Vagina (tissue), 2 donors: ENCODE results near the gene SLC46A1. TPM values are rescaled to one million over a fixed set of nuclear protein-coding genes. Genes with fewer than 3 reads are reported as not detected.

Experiments
- DNase-seq, 2 donors: peaks; one replicate each; pipeline ENCODE4 v3.0.0-alpha.2; 2017; ENCODE audit errors: extremely low spot score in 2 of 2
- H3K27ac ChIP-seq: fragments of 200-600 bp; sonication (generic); one replicate; pipeline ENCODE4 v1.5.1; 2019
- H3K27me3 ChIP-seq: fragments of 200-600 bp; sonication (generic); one replicate; pipeline ENCODE4 v1.5.1; 2019
- H3K36me3 ChIP-seq, 2 donors: fragments of 200-600 bp; sonication (generic); one replicate each; pipeline ENCODE4 v1.5.1; 2017 to 2019
- H3K4me1 ChIP-seq: fragments of 200-600 bp; sonication (generic); one replicate; pipeline ENCODE4 v1.5.1; 2019
- H3K4me3 ChIP-seq, 2 donors: fragments of 200-600 bp; sonication (generic); 1 replicate in 1 of 2; 2 replicates in 1 of 2; pipeline ENCODE4 v1.5.1; 2016 to 2019
- H3K9me3 ChIP-seq: fragments of 200-600 bp; sonication (generic); one replicate; pipeline ENCODE4 v1.5.1; 2019
- CTCF ChIP-seq, 3 experiments: fragments of 450-650 bp in 2 of 3; fragments of 200-600 bp in 1 of 3; sonication (generic) in 1 of 3; IDR thresholded peaks; one replicate each; pipeline ENCODE4 v1.5.1; 2017 to 2019; ENCODE audit warnings: antibody characterized with exemption in 3 of 3, mild to moderate bottlenecking in 2 of 3, moderate library complexity in 2 of 3
- POLR2A ChIP-seq, 2 donors: fragments of 450-650 bp; IDR thresholded peaks; one replicate each; pipeline ENCODE4 v1.6.1; 2017; ENCODE audit warnings: antibody characterized with exemption in 2 of 2, mild to moderate bottlenecking in 2 of 2, moderate library complexity in 2 of 2
- POLR2AphosphoS5 ChIP-seq, 2 donors: sonication (generic); formaldehyde crosslinking; IDR thresholded peaks; one replicate each; pipeline ENCODE4 v1.9.0; 2017; ENCODE audit warnings: antibody characterized with exemption in 2 of 2, mild to moderate bottlenecking in 2 of 2, low read depth in 1 of 2; ENCODE audit not compliant: insufficient read depth in 1 of 2
- intact Hi-C: fragments of 100-400 bp; cut with DNase I; formaldehyde crosslinking; loops from one replicate; pipeline ENCODE4 v1.15.1; 2023
- total RNA-seq: library from RNA; depleted of rRNA; stranded (reverse); fragments of >200 nt; gene quantifications from one replicate; pipeline ENCODE4 v1.2.3, GENCODE V29; 2016

SLC46A1 gene
- total RNA-seq, 1 donor from 2014 or later: 13.8 TPM

- TF ChIP-seq POLR2A (IDR thresholded peaks at IDR 0.05) (no peak), POLR2AphosphoS5 (IDR thresholded peaks at IDR 0.05; ENCODE audit: insufficient read depth in 1 of 2, low read depth in 1 of 2) (no peak), CTCF (IDR thresholded peaks at IDR 0.05) (no peak)
- H3K4me3 ChIP-seq: no peak overlapping the region
- no peaks in the 10 kb centered on the region for H3K9me3 ChIP-seq
- H3K36me3 ChIP-seq: no peaks in the 10 kb centered on the region
- no peak for DNase-seq
- H3K27ac ChIP-seq: no peak overlapping the region
- peaks cover 17% of the 10 kb centered on the region for H3K4me1 ChIP-seq
- intact Hi-C loops: no loop called here
- no peaks in the 10 kb centered on the region for H3K27me3 ChIP-seq
Measured at GRCh38 chr17:28368915-28369683, 36.9 kb downstream of the SLC46A1 start.

- Histone ChIP-seq H3K9me3 (no peaks in the 10 kb centered on the region), H3K4me1 (peaks cover 13% of the 10 kb centered on the region), H3K4me3 (no peak overlapping the region), H3K27ac (no peak overlapping the region), H3K36me3 (peaks cover 0 to 6% of the 10 kb centered on the region in 2 donors), H3K27me3 (no peaks in the 10 kb centered on the region)
- intact Hi-C loops: no loop called here
- TF ChIP-seq CTCF (IDR thresholded peaks at IDR 0.05) (no peak), POLR2AphosphoS5 (IDR thresholded peaks at IDR 0.05; ENCODE audit: insufficient read depth in 1 of 2, low read depth in 1 of 2) (no peak), POLR2A (IDR thresholded peaks at IDR 0.05) (no peak)
- no peak for DNase-seq
Measured at GRCh38 chr17:28368306-28368831, 37.6 kb downstream of the SLC46A1 start.

GRCh38 chr17:28367641-28368305, 38.2 kb downstream of the SLC46A1 start:
- Histone ChIP-seq H3K36me3 (peaks cover 0 to 12% of the 10 kb centered on the region in 2 donors), H3K27me3 (no peaks in the 10 kb centered on the region), H3K9me3 (no peaks in the 10 kb centered on the region), H3K4me1 (peaks cover 7% of the 10 kb centered on the region), H3K4me3 (no peak overlapping the region), H3K27ac (no peak overlapping the region)
- TF ChIP-seq CTCF (IDR thresholded peaks at IDR 0.05) (no peak), POLR2AphosphoS5 (IDR thresholded peaks at IDR 0.05; ENCODE audit: insufficient read depth in 1 of 2, low read depth in 1 of 2) (no peak), POLR2A (IDR thresholded peaks at IDR 0.05) (no peak)
- DNase-seq: no peak
- intact Hi-C loops: no loop called here

- Histone ChIP-seq H3K27me3 (no peaks in the 10 kb centered on the region), H3K4me1 (no peaks in the 10 kb centered on the region), H3K27ac (no peak overlapping the region), H3K9me3 (no peaks in the 10 kb centered on the region), H3K36me3 (peaks cover 0 to 17% of the 10 kb centered on the region in 2 donors), H3K4me3 (no peak overlapping the region)
- TF ChIP-seq POLR2AphosphoS5 (IDR thresholded peaks at IDR 0.05; ENCODE audit: insufficient read depth in 1 of 2, low read depth in 1 of 2): no peak
- TF ChIP-seq POLR2A (IDR thresholded peaks at IDR 0.05): no peak
- no peak for TF ChIP-seq CTCF (IDR thresholded peaks at IDR 0.05)
- intact Hi-C loops: no loop called here
- DNase-seq: no peak
Measured at GRCh38 chr17:28366605-28367004, 39.4 kb downstream of the SLC46A1 start.
